Measurements from ENCODE around the gene USP10. TPM values are rescaled to one million over a fixed set of nuclear protein-coding genes. Genes with fewer than 3 reads are reported as not detected.

USP10 gene
- total and polyA plus RNA-seq, 7 donors: 17.1 to 64.3 (median 43.9) TPM

- no peak for DNase-seq
- TF ChIP-seq POLR2AphosphoS5 (IDR thresholded peaks at IDR 0.05) (no peak), CTCF (IDR thresholded peaks at IDR 0.05) (no peak), POLR2A (IDR thresholded peaks at IDR 0.05) (no peak), EP300 (IDR thresholded peaks at IDR 0.05) (no peak)
Measured at GRCh38 chr16:84804326-84804725, 104.5 kb downstream of the USP10 start.

GRCh38 chr16:84806256-84806889 lies 106.6 kb downstream of the USP10 start:
- no peak for TF ChIP-seq EP300 (IDR thresholded peaks at IDR 0.05)
- Histone ChIP-seq H3K9me3 (no peaks in the 10 kb centered on the region), H3K27me3 (no peaks in the 10 kb centered on the region), H3K36me3 (no peaks in the 10 kb centered on the region), H3K4me1 (peaks cover 0 to 8% (median 2%) of the 10 kb centered on the region in 4 donors), H3K27ac (peak overlapping the region in 2 of 4 donors; percentile 1 to 35), H3K4me3 (no peak overlapping the region)
- 64 to 65% methylated on average over 26 of the region's 26 CpGs for WGBS, 2 donors
- intact Hi-C loops (cut with DNase I): no loop called here
- peak; percentile 81 for DNase-seq

More at GRCh38 chr16:84804326-84804725, 104.5 kb downstream of the USP10 start:
- H3K27me3 ChIP-seq: no peaks in the 10 kb centered on the region
- no peaks in the 10 kb centered on the region for H3K9me3 ChIP-seq
- intact Hi-C loops (cut with DNase I): no loop called here
- peaks cover 0 to 8% (median 0%) of the 10 kb centered on the region in 4 donors for H3K4me1 ChIP-seq
- WGBS, 2 donors: 91 to 94% methylated on average over 10 of the region's 10 CpGs
- no peaks in the 10 kb centered on the region for H3K36me3 ChIP-seq
- H3K4me3 ChIP-seq: no peak overlapping the region
- H3K27ac ChIP-seq: no peak overlapping the region

- H3K27me3 ChIP-seq: no peaks in the 10 kb centered on the region
- no peak overlapping the region for H3K27ac ChIP-seq
- WGBS, 2 donors: 85 to 90% methylated on average over 10 of the region's 10 CpGs
- no peaks in the 10 kb centered on the region for H3K9me3 ChIP-seq
- TF ChIP-seq EP300 (IDR thresholded peaks at IDR 0.05) (no peak), CTCF (IDR thresholded peaks at IDR 0.05) (no peak), POLR2AphosphoS5 (IDR thresholded peaks at IDR 0.05) (no peak), POLR2A (IDR thresholded peaks at IDR 0.05) (no peak)
- no peaks in the 10 kb centered on the region for H3K36me3 ChIP-seq
- peaks cover 0 to 8% (median 2%) of the 10 kb centered on the region in 4 donors for H3K4me1 ChIP-seq
- no peak overlapping the region for H3K4me3 ChIP-seq
- intact Hi-C loops (cut with DNase I): no loop called here
- DNase-seq: no peak
Measured at GRCh38 chr16:84806890-84807258, 107.1 kb downstream of the USP10 start.

- intact Hi-C loops (cut with DNase I): no loop called here
- Histone ChIP-seq H3K27ac (no peak overlapping the region), H3K4me3 (no peak overlapping the region), H3K36me3 (no peaks in the 10 kb centered on the region), H3K9me3 (no peaks in the 10 kb centered on the region), H3K4me1 (peaks cover 0 to 8% (median 2%) of the 10 kb centered on the region in 4 donors), H3K27me3 (no peaks in the 10 kb centered on the region)
- 92% methylated on average over 7 of the region's 7 CpGs for WGBS, 2 donors
- no peak for TF ChIP-seq CTCF (IDR thresholded peaks at IDR 0.05)
- TF ChIP-seq EP300 (IDR thresholded peaks at IDR 0.05): no peak
- TF ChIP-seq POLR2AphosphoS5 (IDR thresholded peaks at IDR 0.05): no peak
- no peak for TF ChIP-seq POLR2A (IDR thresholded peaks at IDR 0.05)
- DNase-seq: no peak
Measured at GRCh38 chr16:84807776-84808175, 108.0 kb downstream of the USP10 start.

GRCh38 chr16:84808826-84809225 lies 109.0 kb downstream of the USP10 start:
- 50 to 80% methylated on average over 8 of the region's 8 CpGs for WGBS, 2 donors
- Histone ChIP-seq H3K9me3 (no peaks in the 10 kb centered on the region), H3K4me3 (no peak overlapping the region), H3K27ac (no peak overlapping the region), H3K36me3 (no peaks in the 10 kb centered on the region), H3K27me3 (no peaks in the 10 kb centered on the region), H3K4me1 (peaks cover 0 to 8% (median 2%) of the 10 kb centered on the region in 4 donors)
- no peak for TF ChIP-seq POLR2A (IDR thresholded peaks at IDR 0.05)
- no peak for TF ChIP-seq EP300 (IDR thresholded peaks at IDR 0.05)
- TF ChIP-seq POLR2AphosphoS5 (IDR thresholded peaks at IDR 0.05): no peak
- no peak for TF ChIP-seq CTCF (IDR thresholded peaks at IDR 0.05)
- intact Hi-C loops (cut with DNase I): no loop called here
- DNase-seq: no peak

Measured in sigmoid colon (tissue), 7 donors.